ENCODE measurements around the gene DLST.

The DLST gene

DNA sequence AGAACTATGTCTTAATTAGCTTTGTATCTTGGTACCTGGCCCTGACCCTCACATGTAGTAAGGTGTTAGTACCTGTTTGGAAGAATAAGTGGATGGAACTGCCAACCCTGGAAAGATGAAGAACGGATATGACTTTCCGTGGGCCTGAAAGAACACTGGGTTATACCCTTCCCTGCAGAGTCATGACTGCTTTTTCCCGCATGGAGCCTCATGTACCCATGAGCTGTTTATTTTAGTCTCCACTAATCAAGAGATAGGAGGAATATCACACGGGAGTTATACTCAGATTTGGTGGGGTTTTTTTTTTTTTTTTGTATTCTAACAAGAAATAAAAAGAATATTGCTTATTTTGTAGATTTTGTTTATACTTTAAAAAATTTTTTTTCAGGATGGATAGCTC is 15.9 kb downstream of the DLST start:
- no peak for DNase-seq

DNA sequence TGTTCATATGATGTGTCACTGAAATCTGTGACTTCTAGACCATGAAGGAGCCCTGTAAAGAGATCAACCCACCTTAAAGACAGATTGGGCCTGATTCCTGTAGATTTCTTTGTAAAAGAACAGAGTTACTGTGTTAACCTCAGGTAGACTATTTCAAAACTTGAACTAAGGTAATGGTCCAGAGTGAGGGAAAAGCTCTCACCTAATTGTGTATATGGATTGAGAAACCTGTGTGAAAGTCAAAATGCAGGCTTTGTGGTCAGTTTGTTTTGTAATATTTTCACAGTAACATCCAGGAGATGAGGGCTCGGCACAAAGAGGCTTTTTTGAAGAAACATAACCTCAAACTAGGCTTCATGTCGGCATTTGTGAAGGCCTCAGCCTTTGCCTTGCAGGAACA is 16.4 kb downstream of the DLST start:
- no peak for DNase-seq

DNA sequence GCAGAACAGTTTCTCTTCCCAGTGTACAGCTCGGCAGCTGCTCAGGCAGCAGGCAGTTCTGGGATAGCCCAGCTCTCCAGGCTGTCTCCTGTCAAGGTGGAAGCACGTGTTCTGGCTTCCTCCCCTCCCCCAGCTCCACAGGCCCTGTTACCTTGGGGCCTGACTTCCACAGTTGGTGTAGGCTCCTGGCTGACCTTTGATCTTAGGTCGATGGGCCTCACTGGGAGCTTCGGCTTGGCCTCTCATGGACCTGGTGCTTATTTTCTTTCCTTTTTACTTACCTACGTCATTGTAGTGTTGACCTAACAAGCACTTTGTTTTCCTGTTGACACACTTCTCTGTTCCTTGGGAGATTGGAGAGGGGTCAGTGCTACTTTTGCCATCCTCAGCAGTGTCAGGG is 17.0 kb downstream of the DLST start:
- no peak for DNase-seq

DNA sequence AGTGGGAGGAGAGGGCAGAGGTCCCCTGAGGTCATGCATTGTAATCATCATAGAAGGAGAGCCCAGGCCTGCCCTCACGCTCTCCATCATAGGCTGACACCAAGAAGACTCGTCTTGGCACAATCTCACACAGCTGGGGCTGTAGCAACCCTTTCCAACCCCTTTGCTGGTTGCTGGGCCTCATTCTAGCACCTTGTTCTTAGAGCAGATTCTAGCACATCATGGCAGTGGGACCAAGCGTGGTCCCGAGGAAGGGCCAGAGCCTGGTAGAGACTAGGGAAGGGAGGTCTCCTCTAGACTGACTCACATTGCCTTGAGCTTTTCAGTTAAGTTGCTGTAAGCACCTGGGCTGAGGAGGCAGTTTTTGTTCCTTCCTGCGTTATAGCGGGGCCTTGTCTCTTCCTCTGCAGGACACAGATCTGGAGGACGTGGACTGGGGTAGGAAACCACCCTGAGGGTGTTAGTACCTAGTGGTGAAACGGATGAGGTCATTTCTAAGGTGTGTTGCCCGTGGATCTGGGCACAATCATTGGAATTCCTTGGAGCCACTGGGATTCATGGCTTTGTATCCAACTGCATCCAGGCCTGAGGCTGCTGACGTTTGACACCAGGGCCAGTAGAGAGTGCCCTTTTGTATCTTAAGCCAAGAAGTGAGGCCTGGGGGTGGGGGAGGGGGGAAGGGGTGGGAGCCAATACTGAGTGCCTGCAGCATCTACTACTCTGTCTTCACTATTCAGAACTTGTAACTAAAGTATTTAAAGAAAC is 21.4 kb downstream of the DLST start:
- no peak for DNase-seq

DNA sequence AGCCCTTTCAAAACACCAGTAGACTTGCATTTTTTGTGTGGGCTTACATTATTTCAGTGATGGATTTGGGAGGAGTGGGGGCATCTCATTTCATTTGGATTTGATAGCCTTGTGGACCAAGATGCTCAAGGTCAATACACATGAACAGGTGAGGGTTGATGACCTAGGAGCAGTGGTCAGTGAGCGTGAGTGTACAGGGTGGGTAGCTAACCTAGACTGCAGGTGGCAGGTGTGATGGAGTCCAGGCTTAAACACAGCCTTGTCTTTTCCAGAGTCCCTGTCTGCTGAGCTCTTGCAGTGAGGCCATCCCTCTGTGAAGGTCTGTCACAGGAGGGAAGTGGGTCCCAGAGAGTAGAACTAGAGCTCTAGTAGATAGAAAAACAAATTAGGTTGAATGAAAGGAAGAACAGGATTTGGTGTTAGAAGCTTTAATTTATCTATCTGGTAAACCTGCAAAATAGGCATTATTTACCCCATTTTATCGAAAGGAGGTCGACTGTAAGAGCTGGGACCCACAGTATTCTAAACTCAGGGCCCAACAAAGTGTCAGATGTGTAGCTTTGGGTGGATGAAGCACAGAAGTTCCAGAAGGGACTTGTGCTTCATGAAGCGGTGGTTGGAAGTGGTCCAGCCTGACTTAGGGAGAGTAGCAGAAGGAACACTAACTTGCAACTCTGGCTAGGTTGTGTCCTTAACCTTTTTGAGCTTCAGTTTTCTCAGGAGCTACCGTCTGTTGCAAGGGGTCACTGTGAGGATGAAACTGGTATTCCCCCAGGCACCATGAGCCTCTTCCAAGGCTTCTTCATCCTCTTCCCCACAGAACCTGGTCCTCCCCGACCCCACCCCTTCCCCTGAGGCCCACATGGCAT is 23.2 kb downstream of the DLST start:
- DNase-seq = no peak

DNA sequence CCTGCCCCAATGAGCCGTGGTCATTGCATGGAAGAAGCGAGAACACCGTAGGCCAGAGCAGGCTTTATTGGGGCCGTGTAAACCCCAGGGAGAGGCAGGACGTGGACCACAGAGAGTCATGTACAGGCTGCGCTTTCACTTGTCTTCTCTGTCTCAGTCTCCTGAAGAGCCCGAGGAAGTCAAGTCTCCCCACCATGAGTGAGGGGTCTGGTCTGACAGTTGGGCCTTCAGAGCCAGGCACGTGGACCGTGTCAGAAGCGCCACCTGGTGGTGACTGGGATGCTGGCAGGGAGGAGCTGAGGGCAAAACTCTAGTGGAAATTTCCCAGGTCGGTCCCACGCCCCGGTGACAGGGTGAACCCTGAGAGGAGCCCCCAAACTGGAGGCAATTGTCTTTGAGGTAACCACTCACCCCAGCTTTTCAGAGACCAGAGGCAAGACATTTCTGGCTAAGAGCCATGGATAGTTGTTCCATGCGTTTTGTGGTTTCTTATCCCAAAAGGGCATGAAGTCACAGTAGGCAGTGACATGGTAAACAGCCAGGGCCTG is 24.0 kb downstream of the DLST start:
- peak; percentile 69 for DNase-seq

DNA sequence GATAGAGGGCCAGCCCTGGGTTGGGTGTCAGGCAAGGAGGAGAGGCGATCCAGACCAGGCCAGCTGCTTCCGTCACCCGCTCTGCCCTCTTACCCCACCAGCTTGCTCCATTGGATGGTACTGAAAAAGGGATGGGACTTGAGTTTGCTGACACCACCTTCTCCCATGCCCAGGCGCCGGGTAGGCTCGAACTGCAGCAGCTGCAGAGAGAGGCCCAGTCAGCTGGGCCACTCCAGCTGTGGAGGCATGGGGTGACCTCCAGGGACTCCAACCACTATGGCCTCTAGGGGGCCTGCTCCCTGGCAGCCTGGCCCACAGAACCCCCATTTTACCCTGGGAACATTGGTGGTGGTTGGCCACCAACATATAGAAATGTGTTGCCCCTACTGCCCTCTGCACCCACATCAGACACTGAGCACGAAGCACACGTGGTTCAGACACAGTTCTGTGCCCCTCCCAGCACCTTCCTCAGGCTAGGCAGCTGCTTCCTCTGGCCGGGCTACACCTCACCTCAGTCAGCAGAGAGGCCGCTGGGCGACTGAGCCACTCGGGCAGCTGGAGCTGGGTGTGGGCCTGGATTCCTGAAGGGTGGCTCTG is 25.3 kb downstream of the DLST start:
- no peak for DNase-seq

DNA sequence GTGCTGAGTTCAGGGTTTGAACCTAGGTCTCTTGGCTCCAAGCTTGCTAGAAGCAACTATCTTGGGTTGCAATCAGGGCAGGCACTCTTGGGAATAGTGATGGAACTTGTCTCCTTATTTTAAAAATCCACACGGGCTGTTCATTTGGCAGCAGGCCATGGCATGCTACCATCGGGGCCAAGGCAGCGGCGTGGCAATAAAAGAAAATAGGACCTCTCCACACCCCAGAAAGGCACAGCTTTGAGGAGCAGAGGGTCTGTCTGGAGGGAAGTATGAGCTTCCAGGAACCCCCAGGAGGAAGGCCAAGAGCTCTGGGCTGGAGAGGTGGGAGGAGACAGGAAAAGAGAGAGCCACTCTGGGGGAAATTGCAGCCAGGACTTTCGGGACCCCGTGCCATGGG is 26.0 kb downstream of the DLST start:
- no peak for DNase-seq

DNA sequence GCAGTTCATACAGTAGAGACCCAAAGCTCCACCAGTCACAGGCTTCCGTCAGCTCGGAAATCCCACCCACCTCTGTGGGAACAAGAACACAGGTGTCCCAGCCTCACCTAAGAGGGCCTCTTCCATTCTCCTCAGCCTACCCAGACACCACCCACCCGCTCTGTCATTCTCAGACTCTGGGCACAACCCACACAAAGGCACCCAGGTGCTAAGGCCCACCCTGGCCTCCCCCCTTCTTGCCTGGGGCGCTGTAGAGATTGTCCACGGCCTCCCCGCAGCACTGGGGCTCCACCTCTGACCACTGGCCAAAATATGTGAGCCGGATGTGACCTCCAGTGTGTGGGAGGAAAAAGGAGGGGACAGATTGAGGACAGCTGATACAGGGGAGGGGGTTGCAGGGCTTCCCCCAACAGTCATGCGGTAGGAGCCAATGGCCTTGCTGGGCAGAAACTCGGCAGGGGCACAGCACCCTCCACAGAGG is 27.2 kb downstream of the DLST start:
- no peak for DNase-seq

DNA sequence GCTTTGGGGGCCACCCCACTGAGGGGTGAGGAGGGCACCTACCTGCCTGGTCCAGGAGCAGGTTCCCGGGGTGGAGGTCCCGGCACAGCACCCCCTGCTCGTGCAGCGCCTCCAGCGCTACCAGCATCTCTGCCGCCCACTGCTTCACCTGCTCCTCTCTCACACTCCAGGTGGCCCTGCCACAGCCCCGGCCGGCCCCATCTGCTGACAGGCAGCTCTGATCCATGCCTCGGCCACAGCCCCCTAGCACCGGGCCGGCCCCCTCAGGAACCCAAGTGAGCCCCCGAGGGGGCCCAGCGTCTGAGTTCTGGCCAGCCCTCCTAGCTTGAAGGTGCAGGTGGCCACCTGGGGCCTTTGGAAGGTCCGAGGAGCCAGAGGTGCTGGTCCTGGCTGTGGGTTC is 27.8 kb downstream of the DLST start:
- no peak for DNase-seq

DNA sequence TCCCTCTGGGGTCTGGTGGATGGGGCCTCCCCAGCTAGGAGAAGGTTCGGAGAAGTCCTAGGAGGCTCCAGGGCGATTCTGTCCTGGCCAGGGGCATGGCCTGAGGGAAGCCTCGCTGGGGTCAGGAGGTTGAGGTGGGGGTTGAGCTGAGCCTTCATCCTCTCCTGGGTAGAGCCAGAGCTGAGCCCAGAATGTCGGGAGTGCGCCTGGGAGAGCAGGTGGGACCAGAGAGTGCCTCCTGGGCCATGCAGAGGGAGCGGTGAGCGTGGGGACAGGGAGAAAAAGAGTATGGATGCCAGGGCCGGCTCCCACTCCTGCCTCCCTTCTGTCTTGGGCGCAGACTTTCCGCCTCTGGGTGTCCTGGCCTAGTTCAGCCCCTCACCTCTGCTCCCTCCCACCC is 28.2 kb downstream of the DLST start:
- no peak for DNase-seq

DNA sequence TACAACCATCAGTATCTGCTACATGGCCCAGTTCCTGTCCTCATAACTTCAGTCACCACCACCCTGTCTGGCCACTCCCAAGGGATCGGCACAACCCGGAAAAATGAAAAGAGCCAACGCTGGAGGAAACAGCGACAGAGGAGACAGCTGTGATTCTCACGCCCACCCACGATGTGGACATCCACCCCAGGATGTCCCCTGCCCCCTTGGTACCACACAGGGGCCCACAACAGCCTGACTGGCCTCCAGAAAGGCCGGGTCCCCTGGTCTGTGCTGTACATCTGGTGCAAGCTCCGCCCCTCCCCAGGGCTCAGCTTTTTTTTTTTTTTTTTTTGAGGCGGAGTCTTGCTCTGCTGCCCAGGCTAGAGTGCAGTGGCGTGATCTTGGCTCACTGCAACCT is 28.8 kb downstream of the DLST start:
- DNase-seq = no peak

DNA sequence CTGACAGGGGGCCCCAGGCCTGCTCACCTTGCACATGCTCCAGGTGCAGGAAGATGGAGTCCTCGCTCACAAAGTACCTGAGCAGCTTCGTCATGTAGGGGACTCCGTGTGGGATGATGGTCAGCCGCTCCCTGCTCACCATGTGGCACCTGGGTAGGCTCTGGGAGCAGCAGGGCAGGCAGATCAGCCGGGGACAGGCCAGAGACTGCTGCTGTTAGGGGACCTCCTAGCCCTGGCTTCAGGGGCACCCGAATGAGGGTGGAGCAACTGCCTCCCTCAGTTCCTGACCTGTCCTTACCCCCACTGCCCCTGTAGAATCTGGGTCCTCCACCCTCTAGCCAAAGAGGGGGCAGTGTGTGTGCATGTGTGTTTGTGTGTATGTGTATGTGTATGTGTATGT is 29.5 kb downstream of the DLST start:
- no peak for DNase-seq

DNA sequence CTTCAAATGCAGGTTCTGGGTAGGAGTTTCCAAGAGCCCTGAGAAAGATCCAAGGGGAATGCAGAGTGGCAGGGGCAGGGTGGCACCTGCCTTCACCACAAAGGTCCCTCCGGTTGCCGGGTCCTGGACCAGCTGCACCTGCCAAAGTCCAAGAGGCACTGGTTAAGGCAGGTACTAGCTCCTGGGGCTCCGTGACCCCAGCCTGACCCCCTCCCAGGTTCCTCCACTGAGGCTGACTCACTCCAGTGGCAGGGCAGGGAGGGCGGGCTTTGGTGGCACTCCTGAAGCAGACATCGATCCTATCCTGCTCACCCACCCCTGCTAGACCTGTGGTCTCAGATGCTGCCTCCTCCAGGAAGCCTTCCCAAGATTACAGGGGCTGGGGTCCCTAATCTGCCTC is 30.0 kb downstream of the DLST start:
- DNase-seq = no peak

DNA sequence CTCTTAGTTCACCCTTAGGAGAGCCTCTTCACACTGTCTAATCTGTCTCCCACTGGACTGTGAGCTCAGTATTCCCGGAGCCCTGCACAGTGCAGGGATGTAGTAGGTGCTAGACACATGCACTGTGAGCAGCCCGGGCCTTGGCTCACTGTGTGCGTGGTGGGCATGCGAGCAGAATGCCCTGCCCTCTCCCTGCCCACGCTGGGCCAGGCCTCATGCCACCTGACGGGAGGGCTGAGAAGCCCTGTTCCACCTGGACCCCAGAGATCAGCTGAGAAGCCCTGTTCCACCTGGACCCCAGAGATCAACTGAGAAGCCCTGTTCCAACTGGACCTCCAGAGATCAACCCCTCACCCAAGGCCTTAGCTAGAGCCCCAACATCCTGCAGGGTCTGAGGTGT is 30.4 kb downstream of the DLST start:
- DNase-seq = no peak

DNA sequence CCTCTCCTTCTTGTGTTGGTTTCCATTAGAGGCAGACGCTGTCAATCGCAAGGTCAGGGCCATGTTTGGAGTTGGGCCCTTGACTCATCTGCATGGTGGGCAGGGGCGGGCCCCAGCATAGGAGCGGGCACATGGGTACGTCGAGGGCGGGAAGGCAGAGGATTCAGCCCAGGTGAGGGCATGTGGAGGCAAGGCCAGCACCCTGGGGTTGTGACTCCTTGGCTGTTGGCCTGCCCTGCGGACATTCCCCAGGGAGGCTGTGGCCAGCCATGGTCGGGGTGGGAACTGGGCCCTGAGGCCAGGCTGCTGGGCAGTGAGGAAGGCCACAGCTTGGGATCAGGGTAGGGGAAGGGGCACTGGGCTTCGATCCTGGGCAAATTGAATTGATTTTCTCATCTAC is 31.1 kb downstream of the DLST start:
- DNase-seq = no peak

DNA sequence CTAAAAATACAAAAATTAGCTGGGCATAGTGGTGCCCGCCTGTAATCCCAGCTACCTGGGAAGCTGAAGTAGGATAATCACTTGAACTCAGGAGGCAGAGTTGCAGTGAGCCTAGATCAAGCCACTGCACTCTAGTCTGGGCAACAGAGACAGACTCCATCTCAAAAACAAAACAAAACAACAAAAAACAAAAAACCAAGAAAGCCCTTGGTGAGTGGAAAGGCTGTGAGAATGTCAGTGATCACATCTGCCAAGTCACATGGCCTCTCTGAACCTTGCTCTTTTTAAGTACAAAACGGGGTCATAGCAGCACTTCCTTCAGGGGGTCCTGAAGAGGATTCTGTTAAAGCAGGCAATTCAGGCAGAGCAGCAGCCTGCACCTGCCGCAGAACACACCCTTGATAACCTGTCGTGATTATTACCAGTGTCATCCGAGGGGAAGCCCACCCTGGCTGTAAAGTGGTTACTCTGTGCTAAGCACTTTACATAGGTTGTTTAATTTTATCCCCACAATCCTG is 31.7 kb downstream of the DLST start:
- no peak for DNase-seq

DNA sequence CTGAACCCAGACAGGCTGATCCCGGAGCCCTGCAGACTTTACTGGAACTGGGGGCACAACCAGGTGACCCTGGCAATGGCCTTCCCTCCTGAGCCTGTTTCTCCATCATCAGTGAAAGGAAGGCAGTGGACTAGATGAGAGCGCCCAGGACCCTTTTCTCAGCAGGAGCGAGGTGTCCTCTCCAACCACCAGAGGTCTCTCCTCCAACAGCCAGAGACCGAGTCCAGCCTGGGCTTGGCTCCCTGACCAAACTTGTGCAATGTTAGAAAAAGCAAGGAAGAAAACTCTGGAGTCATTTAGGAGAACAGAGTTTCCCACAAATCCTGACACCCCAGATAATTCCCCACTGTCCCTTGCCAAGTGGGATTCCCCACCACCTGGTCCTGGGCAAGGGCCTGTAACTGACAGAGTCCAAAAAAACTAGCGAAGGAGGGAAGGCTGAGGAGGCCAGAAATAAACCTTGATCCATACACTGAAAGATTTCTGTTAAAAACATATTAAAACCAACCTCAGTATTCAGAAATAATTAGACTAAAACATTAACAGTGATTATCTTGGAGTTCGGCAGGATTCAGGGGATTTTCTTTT is 32.4 kb downstream of the DLST start:
- DNase-seq = no peak

DNA sequence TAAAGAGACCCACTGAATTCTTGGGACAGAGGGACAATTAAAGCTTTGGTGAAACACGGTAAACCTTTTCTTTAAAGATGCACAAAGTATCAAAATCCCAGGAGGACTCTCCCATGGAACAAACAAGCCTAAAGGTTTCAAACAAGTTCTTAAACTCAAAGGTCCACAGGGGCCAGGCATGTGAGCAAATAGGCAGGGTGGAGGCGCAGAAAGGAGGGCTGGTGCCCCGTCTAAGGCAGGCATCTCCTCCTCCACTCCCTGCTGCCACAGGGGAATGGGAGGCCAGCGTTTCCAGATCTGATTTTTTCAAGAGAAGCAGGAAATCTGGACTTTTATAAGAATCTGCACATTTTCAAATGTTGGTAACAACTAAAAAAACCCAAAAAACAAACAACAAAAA is 33.7 kb downstream of the DLST start:
- DNase-seq = no peak

DNA sequence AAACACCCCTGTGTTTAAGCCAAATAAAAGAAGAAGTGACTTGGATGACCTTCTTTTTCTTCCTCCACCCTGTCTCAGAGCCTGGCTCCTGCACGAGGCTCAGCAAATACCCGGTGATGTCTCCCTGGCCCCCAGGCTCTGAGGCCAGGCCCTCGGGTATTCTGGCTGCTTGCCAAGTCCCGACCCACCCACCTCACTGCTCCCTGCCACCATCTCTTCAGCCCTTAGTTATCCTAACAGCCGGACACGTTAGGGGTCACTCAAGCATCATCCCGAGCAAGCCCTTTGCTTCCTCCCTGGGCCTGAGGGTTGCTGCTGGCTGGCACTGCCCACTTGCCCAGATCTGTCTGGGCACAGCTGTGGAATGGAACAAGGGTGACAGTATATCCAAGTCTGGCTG is 34.1 kb downstream of the DLST start:
- no peak for DNase-seq

DNA sequence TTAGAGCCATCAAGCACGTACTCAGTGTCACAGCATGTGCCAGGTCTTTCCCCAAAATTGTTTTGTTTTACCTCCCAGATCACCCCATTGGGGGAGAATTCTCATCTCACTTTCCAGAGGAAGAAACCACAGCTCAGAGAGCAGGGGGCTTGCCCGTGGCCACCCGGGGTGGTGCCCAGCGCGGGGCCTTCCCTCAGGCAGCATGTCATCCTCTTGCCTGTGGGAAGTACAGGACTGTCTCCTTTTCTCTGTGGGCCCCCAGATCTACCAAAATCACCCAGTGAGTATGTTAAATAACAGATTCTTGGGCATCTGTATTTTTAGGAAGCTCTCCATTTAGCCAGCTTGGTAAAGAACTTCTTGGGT is 35.4 kb downstream of the DLST start:
- no peak for DNase-seq

DNA sequence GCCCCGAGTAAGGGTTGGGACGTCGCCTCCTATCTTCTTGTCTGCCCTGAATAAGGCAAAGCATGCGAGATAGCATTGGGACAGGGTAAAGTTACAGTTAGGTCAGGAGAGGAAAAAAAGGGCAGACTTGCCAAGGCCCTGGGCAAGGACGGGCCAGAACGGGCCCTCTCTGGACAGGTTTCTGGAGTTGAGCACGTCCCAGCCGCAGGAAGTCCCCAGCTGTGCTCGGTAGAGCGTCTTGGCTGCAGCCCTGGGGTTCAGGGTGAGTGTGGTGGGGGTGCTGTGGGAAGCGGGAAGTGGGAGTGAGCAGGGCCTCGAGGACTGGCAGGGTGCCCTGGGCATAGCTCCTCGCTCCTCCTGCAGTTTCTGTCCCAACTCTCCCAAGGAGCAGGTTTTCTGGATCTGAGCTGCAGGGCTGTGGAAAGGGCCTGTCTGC is 35.9 kb downstream of the DLST start:
- DNase-seq = no peak

DNA sequence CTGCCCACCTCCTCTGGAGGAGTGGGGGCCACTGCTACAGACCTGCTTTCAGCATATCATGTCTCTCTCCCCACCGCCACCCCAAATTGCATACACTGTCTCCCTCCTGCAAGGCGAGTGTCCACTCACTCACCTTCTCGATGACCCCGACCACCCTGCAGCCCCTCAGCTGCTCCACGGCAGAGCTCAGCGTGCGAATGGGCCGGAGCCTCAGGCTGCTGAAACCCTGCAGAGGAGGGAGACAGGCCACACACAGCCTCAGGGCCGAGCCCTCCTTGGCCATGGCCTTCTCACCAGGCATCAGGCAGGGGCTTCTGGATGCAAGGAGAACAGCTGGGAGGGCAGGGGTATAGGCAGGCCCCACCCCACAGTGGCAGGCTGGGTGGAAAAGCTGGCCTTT is 36.7 kb downstream of the DLST start:
- no peak for DNase-seq
